Duodenal mucosa (tissue), 2 donors: Measurements from ENCODE around the gene PLEKHA7.
"Not testable (repeated sequence)": the region's sequence is repeated elsewhere in the genome, so short reads cannot be mapped to it uniquely, and the experiment has no call there.

Experiments used
- H3K27ac ChIP-seq: one replicate; pipeline ENCODE4 v1.7.0; 2013; ENCODE audit warnings: low read depth, low read length
- H3K27me3 ChIP-seq, 2 donors: one replicate each; pipeline ENCODE4 v1.7.0; 2013; ENCODE audit warnings: low read length in 2 of 2, control low read depth in 1 of 2; ENCODE audit not compliant: insufficient read depth in 2 of 2, control insufficient read depth in 1 of 2
- H3K36me3 ChIP-seq, 2 donors: one replicate each; pipeline ENCODE4 v1.7.0; 2013; ENCODE audit warnings: low read length in 2 of 2, control low read depth in 1 of 2; ENCODE audit not compliant: insufficient read depth in 2 of 2, control insufficient read depth in 1 of 2
- H3K4me1 ChIP-seq, 2 donors: one replicate each; pipeline ENCODE4 v1.7.0; 2013; ENCODE audit warnings: low read length in 2 of 2, control low read depth in 1 of 2; ENCODE audit not compliant: insufficient read depth in 2 of 2, control insufficient read depth in 1 of 2
- H3K4me3 ChIP-seq, 2 donors: one replicate each; pipeline ENCODE4 v1.7.0; 2013; ENCODE audit warnings: low read length in 2 of 2, low read depth in 1 of 2
- H3K9ac ChIP-seq, 2 donors: one replicate each; pipeline ENCODE4 v1.7.0; 2013; ENCODE audit warnings: low read length in 2 of 2, low read depth in 1 of 2
- H3K9me3 ChIP-seq, 2 donors: one replicate each; pipeline ENCODE4 v1.7.0; 2013; ENCODE audit warnings: low read length in 2 of 2, control low read depth in 1 of 2; ENCODE audit not compliant: control insufficient read depth in 1 of 2

Gene PLEKHA7

GRCh38 chr11:16918543-16919182, 95.6 kb downstream of the PLEKHA7 start:
- H3K9me3 ChIP-seq, H3K4me3 ChIP-seq, H3K36me3 ChIP-seq, H3K9ac ChIP-seq, H3K27ac ChIP-seq, H3K27me3 ChIP-seq: not testable (repeated sequence)
- H3K4me1 ChIP-seq = peaks cover 30 to 50% of the 10 kb centered on the region in 2 donors

GRCh38 chr11:16917941-16918340, 96.3 kb downstream of the PLEKHA7 start:
- Histone ChIP-seq H3K4me1 (peaks cover 22 to 43% of the 10 kb centered on the region in 2 donors), H3K9me3 (no peaks in the 10 kb centered on the region), H3K27me3 (no peaks in the 10 kb centered on the region), H3K36me3 (peaks cover 0 to 3% of the 10 kb centered on the region in 2 donors), H3K9ac (no peak overlapping the region), H3K27ac (no peak overlapping the region), H3K4me3 (no peak overlapping the region)

- H3K27ac ChIP-seq = no peak overlapping the region
- H3K36me3 ChIP-seq = peaks cover 0 to 3% of the 10 kb centered on the region in 2 donors
- H3K9ac ChIP-seq = no peak overlapping the region
- H3K9me3 ChIP-seq = no peaks in the 10 kb centered on the region
- no peaks in the 10 kb centered on the region for H3K27me3 ChIP-seq
- H3K4me3 ChIP-seq = no peak overlapping the region
- peaks cover 31 to 37% of the 10 kb centered on the region in 2 donors for H3K4me1 ChIP-seq
These were observed 101.5 kb downstream of the PLEKHA7 start for GRCh38 chr11:16912692-16913111.

GRCh38 chr11:16911658-16912057, 102.6 kb downstream of the PLEKHA7 start:
- H3K27me3 ChIP-seq = no peaks in the 10 kb centered on the region
- H3K4me3 ChIP-seq = no peak overlapping the region
- H3K9me3 ChIP-seq = no peaks in the 10 kb centered on the region
- peaks cover 31 to 37% of the 10 kb centered on the region in 2 donors for H3K4me1 ChIP-seq
- H3K36me3 ChIP-seq = peaks cover 0 to 3% of the 10 kb centered on the region in 2 donors
- no peak overlapping the region for H3K27ac ChIP-seq
- no peak overlapping the region for H3K9ac ChIP-seq

- no peak overlapping the region for H3K27ac ChIP-seq
- no peak overlapping the region for H3K9ac ChIP-seq
- no peaks in the 10 kb centered on the region for H3K36me3 ChIP-seq
- peaks cover 31 to 37% of the 10 kb centered on the region in 2 donors for H3K4me1 ChIP-seq
- no peak overlapping the region for H3K4me3 ChIP-seq
- H3K9me3 ChIP-seq = no peaks in the 10 kb centered on the region
- no peaks in the 10 kb centered on the region for H3K27me3 ChIP-seq
These were observed 103.0 kb downstream of the PLEKHA7 start for GRCh38 chr11:16911186-16911585.

- Histone ChIP-seq H3K4me1 (peaks cover 38 to 45% of the 10 kb centered on the region in 2 donors), H3K9me3 (no peaks in the 10 kb centered on the region), H3K27me3 (no peaks in the 10 kb centered on the region), H3K9ac (no peak overlapping the region), H3K4me3 (peak overlapping the region; percentile 25 to 33), H3K27ac (no peak overlapping the region), H3K36me3 (no peaks in the 10 kb centered on the region)
These were observed 104.7 kb downstream of the PLEKHA7 start for GRCh38 chr11:16909359-16910035.

- H3K4me1 ChIP-seq = peaks cover 43 to 50% of the 10 kb centered on the region in 2 donors
- no peaks in the 10 kb centered on the region for H3K36me3 ChIP-seq
- H3K4me3 ChIP-seq = no peak overlapping the region
These were observed 108.8 kb downstream of the PLEKHA7 start for GRCh38 chr11:16905375-16905774.

GRCh38 chr11:16904761-16905160, 109.5 kb downstream of the PLEKHA7 start:
- not testable (repeated sequence) for H3K27me3 ChIP-seq, H3K9me3 ChIP-seq, H3K36me3 ChIP-seq, H3K27ac ChIP-seq, H3K9ac ChIP-seq, H3K4me3 ChIP-seq
- peaks cover 46 to 50% of the 10 kb centered on the region in 2 donors for H3K4me1 ChIP-seq

More at GRCh38 chr11:16905375-16905774, 108.8 kb downstream of the PLEKHA7 start:
- H3K9ac ChIP-seq = no peak overlapping the region
- H3K9me3 ChIP-seq = no peaks in the 10 kb centered on the region
- H3K27ac ChIP-seq = no peak overlapping the region
- H3K27me3 ChIP-seq = no peaks in the 10 kb centered on the region

- Histone ChIP-seq H3K9ac (peak overlapping the region; percentile 2 to 22), H3K9me3 (no peaks in the 10 kb centered on the region), H3K36me3 (no peaks in the 10 kb centered on the region), H3K27ac (peak overlapping the region; percentile 27), H3K4me1 (peaks cover 50 to 56% of the 10 kb centered on the region in 2 donors), H3K4me3 (peak overlapping the region in 1 of 2 donors; percentile 8), H3K27me3 (no peaks in the 10 kb centered on the region)
These were observed 111.3 kb downstream of the PLEKHA7 start for GRCh38 chr11:16902781-16903378.

GRCh38 chr11:16902182-16902581, 112.0 kb downstream of the PLEKHA7 start:
- H3K4me3 ChIP-seq = no peak overlapping the region
- H3K9ac ChIP-seq = no peak overlapping the region
- H3K4me1 ChIP-seq = peaks cover 57 to 63% of the 10 kb centered on the region in 2 donors
- H3K9me3 ChIP-seq = no peaks in the 10 kb centered on the region
- H3K27me3 ChIP-seq = no peaks in the 10 kb centered on the region
- peak overlapping the region; percentile 27 for H3K27ac ChIP-seq
- no peaks in the 10 kb centered on the region for H3K36me3 ChIP-seq
